Osteocyte (in vitro differentiated cells): ENCODE measurements around the gene UBE2F. TPM values are rescaled to one million over a fixed set of nuclear protein-coding genes. Genes with fewer than 3 reads are reported as not detected.

Experiments
- DNase-seq: peaks from one replicate; pipeline ENCODE4 v3.0.0; 2021; ENCODE audit warnings: mixed read lengths; ENCODE audit not compliant: unreplicated experiment; ENCODE audit errors: extremely low spot score
- H3K27ac Mint-ChIP-seq: one replicate; pipeline ENCODE4 v1.8.0; 2021; ENCODE audit warnings: mild to moderate bottlenecking, mixed read lengths; ENCODE audit not compliant: unreplicated experiment
- H3K27me3 Mint-ChIP-seq: one replicate; pipeline ENCODE4 v1.8.0; 2021; ENCODE audit warnings: mixed read lengths; ENCODE audit not compliant: unreplicated experiment
- H3K36me3 Mint-ChIP-seq: one replicate; pipeline ENCODE4 v1.8.0; 2021; ENCODE audit warnings: mixed read lengths; ENCODE audit not compliant: unreplicated experiment
- H3K4me1 Mint-ChIP-seq: one replicate; pipeline ENCODE4 v1.8.0; 2021; ENCODE audit warnings: mixed read lengths; ENCODE audit not compliant: unreplicated experiment
- H3K4me3 Mint-ChIP-seq: one replicate; pipeline ENCODE4 v1.8.0; 2021; ENCODE audit warnings: mild to moderate bottlenecking, moderate library complexity, mixed read lengths; ENCODE audit not compliant: unreplicated experiment
- H3K9me3 Mint-ChIP-seq: one replicate; pipeline ENCODE4 v1.8.0; 2021; ENCODE audit warnings: mixed read lengths; ENCODE audit not compliant: unreplicated experiment
- CTCF ChIP-seq: fragments of 200-600 bp; sonication (generic); IDR thresholded peaks from 2 replicates; pipeline ENCODE4 v1.5.0; 2021; ENCODE audit warnings: antibody characterized with exemption, mild to moderate bottlenecking, moderate library complexity
- long read RNA-seq: library from polyadenylated mRNA; unstranded; transcript quantifications from one replicate; pipeline ENCODE4 v2.0.0, GENCODE V29; 2021
- total RNA-seq: library from RNA; stranded (reverse); gene quantifications from 2 replicates; pipeline ENCODE4 v1.2.1, GENCODE V29; 2021

Gene UBE2F, protein sequence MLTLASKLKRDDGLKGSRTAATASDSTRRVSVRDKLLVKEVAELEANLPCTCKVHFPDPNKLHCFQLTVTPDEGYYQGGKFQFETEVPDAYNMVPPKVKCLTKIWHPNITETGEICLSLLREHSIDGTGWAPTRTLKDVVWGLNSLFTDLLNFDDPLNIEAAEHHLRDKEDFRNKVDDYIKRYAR
- 54.3 and 56.5 TPM in 2 replicates for total RNA-seq
- long read RNA-seq, transcript UBE2F-201 (10 exons, 2,009 nt) = major isoform, 164 of 223 reads
- long read RNA-seq, transcript UBE2F-215 (9 exons, 1,242 nt) = minor isoform, 21 of 223 reads
- long read RNA-seq, partial matches to known transcripts = 8 of 223 reads
- long read RNA-seq, other reads (novel, unspliced or antisense) = 18 of 223 reads

- Mint-ChIP-seq H3K4me3 (peak within 1 kb of the TSS; percentile 84), H3K27ac (peak within 1 kb of the TSS; percentile 77), H3K9me3 (no peaks in the 10 kb centered on the region), H3K27me3 (no peaks in the 10 kb centered on the region), H3K4me1 (peaks cover 37% of the 10 kb centered on the region), H3K36me3 (peaks cover 1% of the 10 kb centered on the region)
- no peak for TF ChIP-seq CTCF
- DNase-seq = peak; percentile 99
These were observed at the start of gene UBE2F for GRCh38 chr2:237966565-237967462. TSS of gene UBE2F (plus strand) at chr2:237967014. CDS start at chr2:237973108, 6,094 bp downstream.

DNA sequence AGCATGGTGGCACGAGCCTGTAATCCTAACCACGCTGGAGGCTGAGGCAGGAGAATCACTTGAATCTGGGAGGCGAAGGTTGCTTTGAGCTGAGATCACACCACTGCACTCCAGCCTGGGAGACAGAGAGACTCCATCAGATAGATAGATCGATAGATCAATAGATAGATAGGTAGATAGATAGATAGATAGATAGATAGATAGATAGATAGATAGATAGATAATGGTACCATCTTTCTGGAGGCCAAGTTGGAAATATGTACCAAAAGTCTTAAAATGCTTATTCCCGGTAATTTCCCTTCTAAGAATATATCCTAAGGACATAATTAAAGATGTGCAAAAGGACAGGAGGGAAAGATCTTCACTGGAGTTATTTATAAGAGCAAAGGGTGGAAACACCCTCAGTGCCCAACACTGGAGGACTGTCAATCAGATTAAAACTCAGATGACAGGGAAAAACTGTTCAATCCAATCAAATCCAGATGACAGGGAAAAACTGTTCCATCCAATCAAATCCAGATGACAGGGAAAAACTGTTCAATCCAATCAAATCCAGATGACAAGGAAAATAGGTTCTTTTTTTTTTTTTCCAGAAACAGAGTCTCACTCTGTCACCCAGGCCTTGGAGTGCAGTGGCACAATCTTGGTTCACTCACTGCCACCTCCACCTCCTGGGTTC is 49.0 kb upstream of the UBE2F start:
- Mint-ChIP-seq H3K9me3 (no peaks in the 10 kb centered on the region), H3K4me3 (no peak overlapping the region), H3K4me1 (peaks cover 21% of the 10 kb centered on the region), H3K27ac (peak overlapping the region; percentile 34), H3K36me3 (peaks cover 4% of the 10 kb centered on the region), H3K27me3 (no peaks in the 10 kb centered on the region)
- TF ChIP-seq CTCF = no peak
- DNase-seq = no peak

- DNase-seq = no peak
- Mint-ChIP-seq H3K4me1 (peaks cover 35% of the 10 kb centered on the region), H3K27ac (no peak overlapping the region), H3K9me3 (no peaks in the 10 kb centered on the region), H3K36me3 (peaks cover 4% of the 10 kb centered on the region), H3K27me3 (no peaks in the 10 kb centered on the region), H3K4me3 (no peak overlapping the region)
- TF ChIP-seq CTCF = no peak
These were observed 47.2 kb upstream of the UBE2F start for GRCh38 chr2:237919593-237919992.

DNA sequence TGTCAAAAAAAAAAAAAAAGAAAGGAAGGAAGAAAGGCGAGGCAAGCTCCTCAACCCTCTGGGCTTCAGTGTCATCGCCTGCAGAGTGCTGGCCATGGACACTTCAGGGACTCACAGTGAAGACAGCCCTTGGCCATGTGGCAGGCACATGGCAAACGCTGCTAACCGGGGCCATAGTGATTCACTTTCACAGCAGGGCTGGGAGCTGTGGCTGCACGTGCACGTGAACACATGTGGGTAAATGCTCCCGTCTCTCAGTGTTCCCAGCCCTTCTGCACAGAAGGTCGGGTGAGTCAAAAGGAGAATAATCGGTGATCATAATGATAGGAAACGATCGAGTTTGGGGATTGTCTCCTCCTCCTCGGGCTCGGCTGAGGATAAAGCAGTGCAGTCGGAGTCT is 46.1 kb upstream of the UBE2F start:
- H3K27ac Mint-ChIP-seq = no peak overlapping the region
- H3K4me1 Mint-ChIP-seq = peaks cover 37% of the 10 kb centered on the region
- H3K36me3 Mint-ChIP-seq = peaks cover 3% of the 10 kb centered on the region
- H3K27me3 Mint-ChIP-seq = no peaks in the 10 kb centered on the region
- TF ChIP-seq CTCF = no peak
- H3K9me3 Mint-ChIP-seq = no peaks in the 10 kb centered on the region
- H3K4me3 Mint-ChIP-seq = no peak overlapping the region
- no peak for DNase-seq
